NCI-H1105 (cell line): ENCODE data around the gene PMEPA1.

Source experiments
- DNase-seq: peaks from one replicate; lab custom pipeline; 2025; lab: John Stamatoyannopoulos, UW

PMEPA1 gene

GRCh38 chr20:57711311-57711712, 1.5 kb upstream of the PMEPA1 start:
- no peak for DNase-seq

GRCh38 chr20:57710841-57711240, 1.0 kb upstream of the PMEPA1 start:
- DNase-seq: no peak

GRCh38 chr20:57708694-57709673, 831 bp downstream of the PMEPA1 start:
- no peak for DNase-seq

- no peak for DNase-seq
Observed at GRCh38 chr20:57707849-57708693, 1.7 kb downstream of the PMEPA1 start.

- DNase-seq: no peak
Observed at GRCh38 chr20:57707320-57707719, 2.5 kb downstream of the PMEPA1 start.

- DNase-seq: no peak
Observed at GRCh38 chr20:57705127-57705899, 4.5 kb downstream of the PMEPA1 start.

- DNase-seq: no peak
Observed at GRCh38 chr20:57704245-57704644, 5.6 kb downstream of the PMEPA1 start.

- no peak for DNase-seq
Observed at GRCh38 chr20:57703013-57703412, 6.8 kb downstream of the PMEPA1 start.

GRCh38 chr20:57702521-57702920, 7.3 kb downstream of the PMEPA1 start:
- DNase-seq: no peak

- DNase-seq: no peak
Observed at GRCh38 chr20:57702091-57702490, 7.7 kb downstream of the PMEPA1 start.

GRCh38 chr20:57701651-57702050, 8.2 kb downstream of the PMEPA1 start:
- DNase-seq: no peak

- no peak for DNase-seq
Observed at GRCh38 chr20:57701090-57701489, 8.7 kb downstream of the PMEPA1 start.

- no peak for DNase-seq
Observed at GRCh38 chr20:57699395-57699794, 10.4 kb downstream of the PMEPA1 start.

GRCh38 chr20:57698867-57699275, 10.9 kb downstream of the PMEPA1 start:
- no peak for DNase-seq

GRCh38 chr20:57698116-57698866, 11.5 kb downstream of the PMEPA1 start:
- no peak for DNase-seq

GRCh38 chr20:57697543-57697942, 12.3 kb downstream of the PMEPA1 start:
- DNase-seq: no peak

GRCh38 chr20:57696401-57696961, 13.3 kb downstream of the PMEPA1 start:
- no peak for DNase-seq

- no peak for DNase-seq
Observed at GRCh38 chr20:57695940-57696339, 13.9 kb downstream of the PMEPA1 start.

- no peak for DNase-seq
Observed at GRCh38 chr20:57695012-57695411, 14.8 kb downstream of the PMEPA1 start.

- DNase-seq: no peak
Observed at GRCh38 chr20:57694481-57694880, 15.3 kb downstream of the PMEPA1 start.
